ENCODE measurements around the gene MYO1D.

The MYO1D gene

DNA sequence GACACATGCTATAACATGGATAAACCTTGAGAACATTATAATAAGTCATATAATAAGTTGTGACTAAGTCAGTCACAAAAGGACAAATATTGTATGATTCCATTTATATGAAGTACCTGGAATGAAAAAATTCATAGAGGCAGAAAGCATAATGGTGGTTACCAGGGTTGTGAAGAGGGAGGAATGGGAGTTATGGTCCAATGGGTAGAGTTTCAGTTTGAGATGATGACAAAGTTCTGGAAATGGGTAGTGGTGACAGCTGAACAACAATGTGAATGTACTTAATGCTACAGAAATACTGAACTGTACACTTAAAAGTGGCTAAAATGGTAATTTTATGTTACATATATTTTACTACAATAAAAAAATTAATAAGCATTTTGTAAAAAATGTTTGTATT lies 49.7 kb downstream of the MYO1D start:
- Histone ChIP-seq H3K27ac (peak overlapping the region in 7 of 21 experiments; percentile 7 to 76 (median 58)), H3K4me3 (no peak overlapping the region)

- no peak overlapping the region for H3K4me3 ChIP-seq
Measured at GRCh38 chr17:32826076-32826475, 50.8 kb downstream of the MYO1D start.

DNA sequence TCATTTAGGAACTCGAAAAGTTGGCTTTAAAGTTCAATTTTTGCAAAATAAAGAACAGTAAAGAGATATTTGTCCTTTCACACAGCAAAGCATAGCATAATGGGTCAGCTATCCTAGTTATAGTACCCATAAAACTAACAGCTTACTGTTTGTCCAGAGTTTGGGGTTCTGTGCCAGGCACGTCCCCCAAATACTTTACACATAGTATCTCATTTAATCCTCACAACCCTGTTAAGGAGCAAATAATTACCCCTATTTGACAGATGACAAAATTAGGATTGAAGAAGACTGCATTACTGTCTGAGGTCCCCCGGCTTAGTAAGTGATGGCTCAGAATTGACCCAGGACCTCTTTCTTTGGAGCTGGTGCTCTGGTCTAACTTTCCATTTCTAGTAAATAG lies 52.6 kb downstream of the MYO1D start:
- Histone ChIP-seq H3K4me3 (no peak overlapping the region), H3K27ac (no peak overlapping the region)

More at GRCh38 chr17:32826076-32826475, 50.8 kb downstream of the MYO1D start:
- peak overlapping the region in 1 of 21 experiments; percentile 14 for H3K27ac ChIP-seq

DNA sequence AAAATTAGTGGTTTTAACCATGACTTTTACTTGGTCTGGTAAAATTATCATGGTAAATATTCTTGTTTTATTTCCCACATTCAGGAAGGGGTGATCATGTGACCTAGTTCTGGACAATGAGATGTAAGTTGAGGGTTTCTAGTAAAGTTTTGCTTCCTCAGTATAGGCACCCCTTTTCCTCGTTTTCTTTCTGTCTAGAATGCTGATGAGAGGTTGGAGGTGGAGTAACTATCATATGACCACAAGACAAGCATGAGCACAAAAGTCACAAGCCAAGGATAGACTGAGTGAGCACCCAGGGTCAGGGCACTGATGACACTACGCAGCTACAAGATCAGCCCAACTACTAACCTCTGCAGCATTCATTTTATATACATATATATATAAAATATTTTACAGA lies 53.9 kb downstream of the MYO1D start:
- H3K4me3 ChIP-seq: peak overlapping the region in 6 of 7 experiments; percentile 23 to 37 (median 29)
- peak overlapping the region in 9 of 21 experiments; percentile 22 to 86 (median 69) for H3K27ac ChIP-seq

DNA sequence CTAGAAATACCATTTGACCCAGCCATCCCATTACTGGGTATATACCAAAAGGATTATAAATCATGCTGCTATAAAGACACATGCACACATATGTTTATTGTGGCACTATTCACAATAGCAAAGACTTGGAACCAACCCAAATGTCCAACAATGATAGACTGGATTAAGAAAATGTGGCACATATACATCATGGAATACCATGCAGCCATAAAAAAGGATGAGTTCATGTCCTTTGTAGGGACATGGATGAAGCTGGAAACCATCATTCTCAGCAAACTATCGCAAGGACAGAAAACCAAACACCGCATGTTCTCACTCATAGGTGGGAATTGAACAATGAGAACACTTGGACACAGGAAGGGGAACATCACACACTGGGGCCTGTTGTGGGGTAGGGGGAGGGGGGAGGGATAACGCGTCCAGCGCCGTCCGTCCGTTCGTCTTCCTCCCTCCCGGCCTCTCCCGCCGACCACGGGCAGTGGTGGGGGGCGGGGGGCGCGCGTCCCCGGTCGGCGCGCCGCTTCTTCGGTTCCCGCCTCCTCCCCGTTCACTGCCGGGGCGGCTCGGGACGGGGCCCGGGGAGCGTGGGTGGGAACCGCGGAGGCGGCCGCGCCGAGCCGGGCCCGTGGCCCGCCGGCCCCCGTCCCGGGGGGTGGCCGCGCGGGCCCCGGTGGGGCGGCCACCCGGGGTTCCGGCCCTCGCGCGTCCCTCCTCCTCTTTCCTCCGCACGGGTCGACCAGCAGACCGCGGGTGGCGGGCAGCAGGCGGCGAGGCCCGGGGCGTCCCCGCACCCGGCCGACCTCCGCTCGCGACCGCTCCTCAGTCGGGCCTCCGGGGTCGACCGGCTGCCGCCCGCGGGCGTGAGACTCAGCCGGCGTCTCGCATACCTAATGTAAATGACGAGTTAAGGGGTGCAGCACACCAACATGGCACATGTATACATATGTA lies 54.7 kb downstream of the MYO1D start:
- H3K27ac ChIP-seq: peak overlapping the region in 9 of 21 experiments; percentile 22 to 86 (median 69)
- peak overlapping the region in 6 of 7 experiments; percentile 23 to 37 (median 29) for H3K4me3 ChIP-seq

DNA sequence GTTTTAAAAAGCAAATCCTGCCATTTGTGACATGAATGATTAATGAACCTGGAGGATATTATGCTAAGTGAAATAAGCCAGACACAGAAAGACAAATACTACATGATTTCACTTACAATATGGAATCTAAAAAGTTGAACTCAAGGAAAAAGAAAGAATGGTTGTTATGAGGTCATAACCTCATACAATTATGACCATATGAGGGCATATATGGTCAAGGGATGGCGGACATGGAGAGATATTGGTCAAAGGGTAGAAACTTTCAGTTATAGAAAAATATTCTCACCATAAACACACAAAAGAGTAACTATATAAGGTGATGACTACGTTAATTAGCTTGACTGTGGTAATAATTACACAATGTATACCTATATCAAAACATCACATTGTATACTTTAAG lies 56.5 kb downstream of the MYO1D start:
- Histone ChIP-seq H3K4me3 (no peak overlapping the region), H3K27ac (no peak overlapping the region)

GRCh38 chr17:32819787-32820186 lies 57.1 kb downstream of the MYO1D start:
- H3K27ac ChIP-seq: peak overlapping the region in 6 of 21 experiments; percentile 5 to 63 (median 40)
- H3K4me3 ChIP-seq: no peak overlapping the region

- H3K4me3 ChIP-seq: no peak overlapping the region
- H3K27ac ChIP-seq: peak overlapping the region in 9 of 21 experiments; percentile 5 to 63 (median 42)
Measured at GRCh38 chr17:32819035-32819434, 57.9 kb downstream of the MYO1D start.

GRCh38 chr17:32815460-32815859 lies 61.5 kb downstream of the MYO1D start:
- Histone ChIP-seq H3K27ac (no peak overlapping the region), H3K4me3 (no peak overlapping the region)

DNA sequence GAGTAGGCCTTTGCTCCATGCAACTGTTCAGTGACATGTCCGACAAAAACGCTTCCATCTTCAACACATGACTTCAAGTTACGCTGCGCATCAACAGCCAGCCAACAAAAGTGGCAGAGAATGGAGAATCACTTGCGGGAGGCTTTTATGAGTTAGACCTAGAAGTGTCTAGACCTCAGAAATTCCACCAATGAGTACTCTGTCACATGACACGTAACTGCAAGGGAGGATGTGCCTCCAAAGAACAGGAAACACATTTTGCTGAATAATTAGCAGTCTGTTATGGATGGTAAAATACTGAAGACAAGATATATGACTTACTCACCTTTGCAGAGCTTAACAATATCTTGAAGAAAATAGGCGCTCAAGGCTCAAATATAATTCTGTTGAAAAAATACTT lies 62.1 kb downstream of the MYO1D start:
- H3K27ac ChIP-seq: no peak overlapping the region
- no peak overlapping the region for H3K4me3 ChIP-seq

DNA sequence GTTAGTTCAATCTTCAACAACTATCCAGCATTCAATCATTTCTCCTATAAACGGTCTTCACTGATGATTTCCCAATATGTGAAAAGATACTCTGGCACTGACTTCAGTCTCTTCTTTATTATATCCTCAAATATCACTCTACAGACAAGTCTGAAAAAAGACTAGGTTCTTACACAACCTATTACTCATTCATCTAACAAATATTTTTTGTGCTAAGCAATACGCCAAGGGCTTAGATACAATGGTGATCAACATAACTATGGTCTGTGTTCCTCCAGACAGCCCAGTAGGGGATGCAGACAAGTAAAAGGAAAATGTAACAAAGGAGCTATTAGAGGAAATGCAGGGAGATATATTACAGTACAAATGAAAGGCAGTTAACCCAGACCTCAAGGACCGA lies 63.9 kb downstream of the MYO1D start:
- Histone ChIP-seq H3K4me3 (no peak overlapping the region), H3K27ac (peak overlapping the region in 6 of 21 experiments; percentile 23 to 81 (median 49))

DNA sequence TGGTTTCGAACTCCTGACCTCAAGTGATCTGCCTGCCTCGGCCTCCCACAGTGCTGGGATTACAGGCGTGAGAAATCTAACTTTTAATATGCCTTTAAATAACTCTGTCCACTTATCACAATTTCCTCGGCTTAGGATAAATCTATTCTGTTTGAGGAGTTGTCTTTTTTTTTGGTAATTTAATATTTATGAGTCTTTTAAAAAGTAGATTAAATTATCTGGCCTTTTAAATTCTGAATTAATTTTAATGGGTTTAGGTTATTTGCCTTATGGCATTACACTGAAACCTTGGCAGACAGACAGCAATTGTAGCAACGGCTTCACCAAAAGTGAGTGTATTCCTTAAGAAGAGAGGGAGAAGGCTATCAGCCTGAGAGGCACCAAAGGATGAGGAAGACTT lies 66.2 kb downstream of the MYO1D start:
- Histone ChIP-seq H3K4me3 (no peak overlapping the region), H3K27ac (no peak overlapping the region)

DNA sequence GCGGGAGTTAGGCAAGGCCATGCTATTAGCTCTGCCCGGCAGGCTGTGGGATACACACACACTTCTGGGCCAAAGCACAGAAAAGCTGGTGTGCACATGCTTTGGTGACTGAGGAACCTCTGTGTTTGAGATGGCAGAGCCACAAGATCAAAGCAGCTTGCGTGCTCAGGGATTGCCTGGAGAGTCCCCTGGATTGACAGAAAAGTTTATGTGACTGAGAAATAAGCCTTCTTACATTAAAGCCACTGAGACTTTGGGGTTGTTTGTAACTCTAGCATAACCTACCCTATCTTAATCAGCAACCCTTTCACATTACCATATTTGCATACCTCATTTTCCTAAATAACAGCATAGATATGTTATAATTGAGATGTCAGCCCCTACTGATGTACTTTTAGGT lies 69.3 kb downstream of the MYO1D start:
- peak overlapping the region in 2 of 21 experiments; percentile 10 to 30 for H3K27ac ChIP-seq

DNA sequence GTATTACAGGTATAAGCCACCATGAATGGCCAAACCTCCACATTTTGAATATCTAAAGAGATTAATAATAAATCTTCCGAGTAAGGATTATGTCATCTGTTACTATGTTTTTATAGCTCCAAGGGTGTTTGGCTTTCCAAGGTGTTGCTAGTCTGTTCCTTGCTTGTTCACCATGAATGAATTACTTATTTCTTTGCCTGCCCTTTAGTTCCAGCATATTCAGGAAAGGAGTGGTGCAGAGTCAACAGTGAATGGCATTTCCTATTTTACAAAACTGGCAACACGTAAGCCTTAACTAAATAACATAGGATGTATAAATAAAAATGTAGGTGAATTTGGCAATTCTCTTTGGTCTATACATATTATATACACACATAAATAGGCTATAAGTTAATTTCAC lies 70.3 kb downstream of the MYO1D start:
- H3K27ac ChIP-seq: peak overlapping the region in 1 of 21 experiments; percentile 12
- no peak overlapping the region for H3K4me3 ChIP-seq

More for the DNA sequence above, 69.3 kb downstream of the MYO1D start:
- H3K4me3 ChIP-seq: no peak overlapping the region

DNA sequence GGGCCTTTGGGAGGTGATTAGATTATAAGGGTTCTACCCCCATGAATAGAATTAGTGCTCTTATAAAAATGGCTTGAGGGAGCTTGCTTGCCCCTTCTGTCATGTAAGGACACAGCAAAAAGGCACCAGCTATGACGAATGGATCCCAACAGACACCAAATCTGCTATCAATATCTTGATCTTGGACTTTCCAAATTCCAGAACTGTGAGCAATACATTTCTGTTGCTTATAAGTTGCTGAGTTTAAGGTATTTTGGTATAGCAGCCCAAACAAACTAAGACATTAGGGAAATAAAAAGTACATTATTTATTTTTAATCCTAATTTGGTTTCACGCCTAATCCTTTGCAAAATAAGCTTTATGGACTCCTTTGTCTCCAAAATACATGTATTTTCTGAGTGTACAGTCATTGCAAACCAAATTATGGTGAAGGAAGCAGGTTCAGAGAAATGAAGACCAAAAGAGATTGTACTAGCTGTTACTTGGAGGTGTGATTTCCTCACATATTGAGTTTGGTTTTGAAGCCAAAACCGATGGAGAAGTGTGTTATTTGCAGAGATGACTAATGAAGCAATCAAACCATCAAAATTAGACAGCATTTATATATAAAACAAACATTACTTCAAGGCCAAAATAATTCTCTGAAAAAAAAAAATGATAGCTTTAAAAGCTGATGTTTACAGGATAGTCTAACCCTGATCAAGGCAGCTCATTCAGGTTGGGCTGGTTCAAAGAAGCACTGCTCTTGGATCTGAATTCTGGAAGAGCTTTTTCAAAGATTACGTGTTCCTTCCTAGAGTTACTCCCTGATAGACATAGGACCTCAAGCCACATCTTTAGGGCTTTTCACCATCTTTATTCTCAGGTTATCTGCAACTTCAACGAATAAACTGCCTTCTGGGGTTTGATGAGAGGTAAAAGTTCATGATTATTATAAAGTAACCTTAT lies 71.6 kb downstream of the MYO1D start:
- Histone ChIP-seq H3K27ac (peak overlapping the region in 6 of 21 experiments; percentile 4 to 68 (median 18)), H3K4me3 (no peak overlapping the region)

DNA sequence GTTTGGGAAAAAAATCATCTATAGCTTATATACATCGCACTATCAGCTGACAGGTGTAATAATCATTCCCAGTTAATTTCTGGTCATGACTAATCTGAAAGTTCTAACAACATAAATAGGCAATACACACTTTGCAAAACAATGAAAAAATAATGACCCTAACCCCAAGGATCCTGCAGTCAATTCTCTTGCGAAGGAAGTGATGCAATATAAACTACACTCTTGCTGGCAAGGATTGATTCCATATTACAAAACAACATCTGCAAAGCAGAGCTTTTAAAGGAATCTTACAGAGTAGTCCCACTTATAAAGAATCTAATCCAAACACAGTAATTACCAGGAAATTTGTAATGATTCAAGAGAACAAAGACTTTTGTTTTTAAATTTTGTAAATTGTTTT lies 73.4 kb downstream of the MYO1D start:
- Histone ChIP-seq H3K27ac (peak overlapping the region in 6 of 21 experiments; percentile 24 to 68 (median 45)), H3K4me3 (no peak overlapping the region)

- Histone ChIP-seq H3K27ac (peak overlapping the region in 3 of 21 experiments; percentile 56 to 72 (median 59)), H3K4me3 (no peak overlapping the region)
Measured at GRCh38 chr17:32802306-32802705, 74.6 kb downstream of the MYO1D start.

GRCh38 chr17:32801641-32802040 lies 75.3 kb downstream of the MYO1D start:
- H3K27ac ChIP-seq: peak overlapping the region in 9 of 21 experiments; percentile 8 to 75 (median 52)

DNA sequence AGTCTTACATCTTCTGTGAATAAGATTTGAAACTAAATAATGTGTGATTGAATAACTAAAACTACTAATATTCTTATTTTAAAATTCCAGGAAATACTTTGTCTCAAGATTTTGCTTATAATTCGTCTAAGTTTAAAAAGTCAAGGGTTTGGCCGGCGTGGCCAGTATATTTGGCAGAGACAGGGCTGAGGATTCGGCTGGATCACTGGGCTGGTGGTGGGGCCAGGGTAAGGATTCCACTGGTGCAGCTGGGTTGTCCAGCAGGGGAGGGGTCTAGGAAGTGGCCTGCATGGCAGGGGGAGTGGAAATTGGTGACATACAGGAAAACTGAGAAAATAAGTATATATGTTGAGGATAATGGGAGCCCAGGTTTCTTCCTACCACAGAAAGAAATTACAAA lies 75.7 kb downstream of the MYO1D start:
- H3K27ac ChIP-seq: peak overlapping the region in 7 of 21 experiments; percentile 8 to 75 (median 52)
- no peak overlapping the region for H3K4me3 ChIP-seq

More at GRCh38 chr17:32801641-32802040, 75.3 kb downstream of the MYO1D start:
- no peak overlapping the region for H3K4me3 ChIP-seq

DNA sequence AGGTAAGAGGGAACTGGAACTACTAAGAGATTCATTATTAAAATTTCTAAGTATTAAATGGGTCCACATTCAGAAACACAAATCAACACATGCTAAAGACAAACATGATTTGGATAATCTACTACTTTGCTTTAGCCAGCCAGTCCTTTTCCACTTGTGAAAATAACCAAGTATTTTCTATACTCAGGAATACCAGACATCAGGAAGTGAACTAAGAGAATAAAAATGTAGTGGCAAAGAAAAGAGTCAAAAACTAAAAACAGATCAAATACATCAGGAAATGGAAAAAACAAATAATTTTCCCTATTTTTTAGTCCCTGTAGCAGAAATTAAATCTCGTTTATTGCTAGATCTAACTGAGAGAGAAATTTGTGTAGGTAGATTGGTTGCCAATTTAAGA lies 78.0 kb downstream of the MYO1D start:
- H3K4me3 ChIP-seq: no peak overlapping the region
- H3K27ac ChIP-seq: peak overlapping the region in 1 of 21 experiments; percentile 53
